ENCODE measurements around the gene KLF11. TPM values are rescaled to one million over a fixed set of nuclear protein-coding genes. Genes with fewer than 3 reads are reported as not detected.
A peak's percentile ranks its signal among the peaks of the same experiment; 100 is the strongest.

The KLF11 gene
- total RNA-seq, 2 donors from 2014 or later: 25.7 to 32.6 TPM

GRCh38 chr2:10075571-10076209 is 32.3 kb downstream of the KLF11 start:
- TF ChIP-seq CTCF (IDR thresholded peaks at IDR 0.05) (no peak), POLR2A (IDR thresholded peaks at IDR 0.05) (no peak)
- WGBS, 2 donors: 43 to 49% methylated on average over 9 of the region's 9 CpGs
- DNase-seq: no peak
- H3K4me3 ChIP-seq: no peak overlapping the region
- H3K36me3 ChIP-seq (replicated peaks in 1 of 2; ENCODE audit: insufficient read depth in 1 of 2, low read depth in 2 of 2): no peaks in the 10 kb centered on the region
- ATAC-seq: no peak
- no peaks in the 10 kb centered on the region for H3K27me3 ChIP-seq
- no peaks in the 10 kb centered on the region for H3K9me3 ChIP-seq
- H3K27ac ChIP-seq: peak overlapping the region in 1 of 4 donors; percentile 89
- intact Hi-C loops (cut with DNase I): no loop called here
- peaks cover 31% of the 10 kb centered on the region for H3K4me1 ChIP-seq

GRCh38 chr2:10076511-10076910 is 33.2 kb downstream of the KLF11 start:
- Histone ChIP-seq H3K9me3 (no peaks in the 10 kb centered on the region), H3K4me3 (no peak overlapping the region), H3K27ac (peak overlapping the region in 2 of 4 donors; percentile 16 to 89), H3K4me1 (peaks cover 32% of the 10 kb centered on the region), H3K27me3 (no peaks in the 10 kb centered on the region), H3K36me3 (replicated peaks in 1 of 2; ENCODE audit: insufficient read depth in 1 of 2, low read depth in 2 of 2) (no peaks in the 10 kb centered on the region)
- intact Hi-C loops (cut with DNase I): no loop called here
- TF ChIP-seq CTCF (IDR thresholded peaks at IDR 0.05) (no peak), POLR2A (IDR thresholded peaks at IDR 0.05) (no peak)
- DNase-seq (no peak), ATAC-seq (no peak)
- WGBS, 2 donors: 65 to 74% methylated on average over 13 of the region's 13 CpGs

GRCh38 chr2:10076988-10077527 is 33.7 kb downstream of the KLF11 start:
- Histone ChIP-seq H3K4me1 (peaks cover 31% of the 10 kb centered on the region), H3K4me3 (no peak overlapping the region), H3K36me3 (replicated peaks in 1 of 2; ENCODE audit: insufficient read depth in 1 of 2, low read depth in 2 of 2) (no peaks in the 10 kb centered on the region), H3K9me3 (no peaks in the 10 kb centered on the region), H3K27me3 (no peaks in the 10 kb centered on the region), H3K27ac (peak overlapping the region in 2 of 4 donors; percentile 16 to 89)
- TF ChIP-seq POLR2A (IDR thresholded peaks at IDR 0.05) (no peak), CTCF (IDR thresholded peaks at IDR 0.05) (no peak)
- no peak for DNase-seq
- WGBS, 2 donors: 60 to 82% methylated on average over 5 of the region's 5 CpGs
- no peak for ATAC-seq
- intact Hi-C loops (cut with DNase I): no loop called here

GRCh38 chr2:10078001-10078400 is 34.7 kb downstream of the KLF11 start:
- H3K27me3 ChIP-seq: no peaks in the 10 kb centered on the region
- H3K4me1 ChIP-seq: peaks cover 22% of the 10 kb centered on the region
- TF ChIP-seq POLR2A (IDR thresholded peaks at IDR 0.05) (no peak), CTCF (IDR thresholded peaks at IDR 0.05) (no peak)
- intact Hi-C loops (cut with DNase I): no loop called here
- no peak for DNase-seq
- H3K9me3 ChIP-seq: no peaks in the 10 kb centered on the region
- H3K27ac ChIP-seq: peak overlapping the region in 3 of 4 donors; percentile 83 to 90 (median 89)
- H3K4me3 ChIP-seq: no peak overlapping the region
- WGBS, 2 donors: 58 to 69% methylated on average over 6 to 7 of the region's 7 CpGs
- no peaks in the 10 kb centered on the region for H3K36me3 ChIP-seq (replicated peaks in 1 of 2; ENCODE audit: insufficient read depth in 1 of 2, low read depth in 2 of 2)
- no peak for ATAC-seq

Measured in body of pancreas (tissue), 4 donors.